ENCODE measurements around the gene LAMTOR1. TPM values are rescaled to one million over a fixed set of nuclear protein-coding genes. Genes with fewer than 3 reads are reported as not detected.

The LAMTOR1 gene
- total and polyA plus RNA-seq, 2 donors (not counting 3 experiments of a cell fraction or from before 2014, with no cell fraction given), result 95.1 to 174 TPM

GRCh38 chr11:72083414-72083813, 19.7 kb downstream of the LAMTOR1 start:
- BruUV-seq (replicated peaks), result no TSS peak
- POLR2A ChIA-PET, result no interaction called here
- CTCF ChIA-PET, result interaction anchor here (1.5 to 4.7 kb wide), 2 partner anchors 58 to 105 kb away, joined by 3 to 93 read pairs; no protein-coding TSS in a partner anchor

More at GRCh38 chr11:72083414-72083813, 19.7 kb downstream of the LAMTOR1 start:
- Histone ChIP-seq H2AFZ (ENCODE audit: low read depth, low read length) (no peak overlapping the region), H3K4me1 (ENCODE audit: control insufficient read depth, extremely low read depth, insufficient read depth, low read length) (peaks cover 24% of the 10 kb centered on the region), H3K4me2 (ENCODE audit: insufficient read depth, low read length) (no peak overlapping the region), H3K4me3 (replicated peaks in 1 of 3; ENCODE audit: insufficient read depth in 1 of 3, low read depth in 1 of 3, low read length in 3 of 3) (no peak overlapping the region), H3K9me3 (replicated peaks; ENCODE audit: control insufficient read depth, insufficient read depth, low read length) (no peaks in the 10 kb centered on the region), H3K36me3 (ENCODE audit: control insufficient read depth in 2 of 2, extremely low read depth in 1 of 2, insufficient read depth in 2 of 2, low read length in 2 of 2) (no peaks in the 10 kb centered on the region), H3K9me1 (replicated peaks; ENCODE audit: control insufficient read depth, extremely low read depth, insufficient read depth, low read length) (no peaks in the 10 kb centered on the region), H3K9ac (replicated peaks; ENCODE audit: extremely low read depth, insufficient read depth, low read length) (no peak overlapping the region), H3K27me3 (ENCODE audit: control insufficient read depth in 2 of 2, insufficient read depth in 2 of 2, low read length in 2 of 2) (no peaks in the 10 kb centered on the region), H3K79me2 (ENCODE audit: control insufficient read depth, insufficient read depth, low read length) (peaks cover 17% of the 10 kb centered on the region), H4K20me1 (replicated peaks; ENCODE audit: control insufficient read depth, extremely low read depth, insufficient read depth, low read length) (no peaks in the 10 kb centered on the region), H3K27ac (ENCODE audit: insufficient read depth, low read depth, low read length) (no peak overlapping the region)
- dilution Hi-C loops (cut with MboI; ENCODE audit: extremely low pct_ligation_motif_present, low sequenced_read_pairs), result loop anchor here (10.0 kb wide), 1 partner anchor 59 kb away; no protein-coding TSS in a partner anchor
- DNase-seq (ENCODE audit: low read depth, low spot score), result no peak
- TF ChIP-seq MYC (IDR thresholded peaks at IDR 0.05; ENCODE audit: low read depth, low read length) (no peak), POLR2A (IDR thresholded peaks at IDR 0.05; ENCODE audit: low read depth, low read length) (no peak), JUN (IDR thresholded peaks at IDR 0.05; ENCODE audit: borderline replicate concordance, insufficient read depth, insufficient read length, low read depth) (no peak), FOS (IDR thresholded peaks at IDR 0.05; ENCODE audit: borderline replicate concordance, insufficient read depth, low read length) (no peak), GATA2 (IDR thresholded peaks at IDR 0.05; ENCODE audit: insufficient read depth, insufficient read length, low read depth, low read length) (no peak), EZH2 (IDR thresholded peaks at IDR 0.05; ENCODE audit: borderline replicate concordance, low read depth, low read length, severe bottlenecking) (no peak), MAX (IDR thresholded peaks at IDR 0.05; ENCODE audit: insufficient read depth, insufficient read length) (no peak), CTCF (IDR thresholded peaks at IDR 0.05; ENCODE audit: extremely low read depth in 1 of 2, insufficient read depth in 1 of 2, low read depth in 1 of 2, low read length in 2 of 2) (no peak), POLR2AphosphoS5 (IDR thresholded peaks at IDR 0.05; ENCODE audit: insufficient read depth, low read depth, low read length) (no peak)
- no peak for FAIRE-seq
- intact Hi-C loops (cut with micrococcal nuclease), result no loop called here
